Stimulated activated CD8-positive, alpha-beta memory T cell treated with anti-CD3 and anti-CD28 coated beads, Interleukin-12 subunit alpha, Interleukin-12 subunit beta, amount 100 ng/mL, for 24 hours (primary cell): Measurements from ENCODE around the gene FBXO42.

ENCODE experiments used
- DNase-seq: peaks from one replicate; pipeline ENCODE4 v3.0.0-alpha.2; 2020; ENCODE audit errors: extremely low read depth

FBXO42 gene

DNA sequence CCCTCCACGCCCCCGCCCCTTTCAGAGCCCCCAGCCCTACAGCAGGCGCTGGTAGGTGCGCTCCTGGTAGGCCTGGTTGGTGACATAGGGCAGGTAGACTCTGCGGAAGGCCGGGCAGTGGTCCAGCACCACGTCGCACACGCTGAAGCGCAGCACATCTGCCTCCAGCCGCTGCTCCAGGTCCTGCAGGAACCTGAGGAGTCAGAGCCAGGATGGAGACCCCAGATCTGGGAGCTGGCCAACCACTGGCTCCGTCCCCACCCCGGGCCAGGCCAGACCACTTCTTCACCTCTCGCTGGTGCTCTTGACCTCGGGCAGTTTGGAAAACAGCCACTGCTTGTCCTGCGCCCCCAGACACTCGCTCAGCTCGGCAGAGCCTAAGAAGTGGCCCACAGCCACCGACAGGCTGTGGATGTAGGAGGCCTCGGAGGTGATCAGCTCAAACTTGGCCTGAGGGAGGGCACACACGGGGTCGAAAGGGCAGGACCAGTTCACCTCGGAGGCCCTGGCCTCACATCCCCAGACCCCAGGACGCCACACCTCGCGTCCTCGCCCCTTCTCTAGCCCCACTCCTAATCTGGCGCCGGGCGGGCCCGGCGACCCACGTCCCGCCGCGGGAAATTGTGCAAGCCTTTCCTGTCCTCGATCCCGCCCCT, 146.3 kb downstream of the FBXO42 start:
- DNase-seq: no peak

DNA sequence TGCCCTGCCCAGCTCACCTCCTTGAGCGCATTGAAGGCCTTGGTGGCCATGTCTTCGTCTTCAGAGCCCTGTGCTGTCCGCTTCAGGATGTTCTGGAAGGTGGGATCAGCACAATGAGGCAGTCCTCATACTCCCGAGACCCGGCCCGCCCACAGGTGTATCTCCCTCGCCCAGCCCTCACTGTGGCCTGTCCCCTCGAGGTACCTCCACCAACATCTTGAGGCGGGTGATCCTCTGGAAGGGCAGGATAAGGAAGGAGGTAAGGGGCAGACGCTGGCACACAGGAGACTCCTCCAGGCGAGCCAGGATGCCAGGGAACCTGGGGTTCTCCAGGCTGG, 147.0 kb downstream of the FBXO42 start:
- DNase-seq: no peak

DNA sequence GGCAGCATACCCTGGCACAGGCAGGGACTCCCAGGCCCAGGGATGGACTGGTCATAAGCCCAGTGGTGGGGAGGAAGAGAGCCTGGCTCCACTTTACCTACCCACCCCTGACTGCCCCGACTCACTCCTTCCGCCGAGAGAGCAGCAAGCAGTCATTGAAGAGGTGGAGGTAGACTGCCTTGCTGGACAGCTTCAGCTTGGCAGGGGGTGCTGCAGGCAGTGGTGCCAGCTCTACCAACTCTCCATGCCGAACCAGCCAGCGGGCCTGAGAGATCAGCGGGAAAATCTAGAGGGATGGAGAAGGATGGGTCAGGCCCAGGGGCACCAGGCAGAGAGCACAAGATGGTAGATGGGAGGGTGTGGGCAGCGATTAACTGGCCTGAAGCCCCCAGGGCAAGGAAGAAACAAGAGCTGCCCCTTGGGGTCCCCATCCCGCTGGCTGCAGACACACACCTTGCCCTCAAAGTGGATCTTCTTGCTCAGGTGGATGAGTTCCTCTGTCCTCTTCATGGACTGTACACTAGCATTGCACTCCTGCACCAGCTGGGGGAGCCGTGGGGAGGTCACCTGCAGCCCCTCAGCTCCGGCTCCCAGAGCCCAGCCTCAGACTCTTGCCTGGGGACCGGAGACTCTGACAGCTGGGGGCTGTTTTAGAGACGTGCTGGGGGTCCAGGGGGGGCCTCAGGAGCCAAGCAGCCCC, 147.5 kb downstream of the FBXO42 start:
- DNase-seq: no peak

DNA sequence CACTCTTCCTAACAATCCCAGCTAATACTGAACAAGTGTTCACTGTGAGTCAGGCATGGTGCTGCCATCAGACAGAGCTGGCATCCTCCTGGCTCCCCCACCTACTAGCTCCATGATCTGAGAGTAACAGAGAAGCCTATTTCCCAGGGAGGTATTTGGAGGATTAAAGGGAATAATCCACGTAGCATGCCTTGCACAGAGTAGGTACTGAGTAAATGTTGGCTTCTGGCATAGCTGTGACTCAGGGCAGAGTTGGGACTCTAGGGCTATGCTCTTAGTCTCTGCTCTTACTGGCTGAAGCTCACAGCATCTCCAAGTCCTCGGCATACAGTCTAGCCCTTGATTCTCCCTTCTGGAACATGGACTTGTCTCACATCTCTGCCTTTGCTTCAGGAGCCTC, 148.1 kb downstream of the FBXO42 start:
- no peak for DNase-seq

DNA sequence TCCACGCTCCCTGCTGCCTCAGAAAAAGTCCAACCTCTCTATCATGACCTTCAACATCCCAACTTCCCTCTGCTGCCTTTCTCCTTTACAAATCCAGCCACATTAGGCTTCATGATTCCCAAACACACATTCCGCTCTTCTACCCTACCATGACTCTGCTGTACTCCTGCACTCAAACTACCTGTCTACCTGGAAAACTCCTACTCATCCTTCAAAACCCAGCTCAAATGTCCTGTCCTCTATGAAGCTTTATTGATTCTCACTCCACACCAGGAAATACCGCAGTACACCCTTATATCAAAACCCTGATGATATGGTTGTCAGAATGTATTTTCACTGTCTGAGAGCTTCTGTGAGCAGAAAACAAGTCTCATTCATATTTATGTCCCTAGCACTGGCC, 148.7 kb downstream of the FBXO42 start:
- no peak for DNase-seq

DNA sequence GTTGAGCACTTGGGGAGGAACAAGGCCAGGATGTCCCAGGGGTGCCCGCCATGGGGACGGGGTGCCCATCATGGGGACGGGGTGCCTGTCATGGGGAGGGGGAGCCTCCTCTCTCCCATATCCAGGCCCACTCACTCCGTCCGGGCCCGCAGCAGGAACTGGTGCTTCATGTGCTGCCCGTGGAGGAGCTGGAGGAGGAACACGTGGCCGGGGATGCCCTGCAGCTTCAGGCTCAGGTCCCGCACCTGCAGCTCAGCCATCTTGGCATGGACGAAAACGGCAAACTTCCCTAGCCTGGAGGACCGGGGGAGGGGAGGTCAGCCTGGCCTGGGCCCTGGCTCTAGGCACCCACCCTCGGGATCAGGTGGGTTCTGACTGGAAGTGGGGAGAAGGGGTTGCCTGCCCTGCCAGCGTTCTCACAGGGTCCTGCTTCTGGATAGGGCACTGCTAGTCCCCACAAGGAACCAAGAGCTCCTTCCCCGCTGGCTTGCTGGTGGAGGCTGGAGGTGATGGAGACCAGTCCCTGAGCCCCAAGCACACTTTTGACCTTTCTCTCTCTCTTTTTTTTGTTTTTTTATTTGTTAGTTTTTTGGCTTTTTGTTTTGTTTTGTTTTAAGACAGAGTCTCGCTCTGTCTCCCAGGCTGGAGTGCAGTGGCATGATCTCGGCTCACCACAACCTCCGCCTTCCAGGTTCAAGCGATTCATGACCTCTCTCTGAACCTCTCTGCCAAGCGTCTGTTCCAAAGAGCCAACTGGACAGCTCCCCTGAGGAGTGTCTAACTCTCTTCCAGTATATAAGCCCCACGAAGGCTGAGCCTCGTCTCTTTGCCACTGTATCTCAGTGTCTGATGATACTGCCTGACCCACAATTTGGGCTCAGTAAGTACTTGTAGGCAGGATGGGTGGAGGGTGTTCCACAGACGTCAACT, 149.7 kb downstream of the FBXO42 start:
- DNase-seq: no peak

DNA sequence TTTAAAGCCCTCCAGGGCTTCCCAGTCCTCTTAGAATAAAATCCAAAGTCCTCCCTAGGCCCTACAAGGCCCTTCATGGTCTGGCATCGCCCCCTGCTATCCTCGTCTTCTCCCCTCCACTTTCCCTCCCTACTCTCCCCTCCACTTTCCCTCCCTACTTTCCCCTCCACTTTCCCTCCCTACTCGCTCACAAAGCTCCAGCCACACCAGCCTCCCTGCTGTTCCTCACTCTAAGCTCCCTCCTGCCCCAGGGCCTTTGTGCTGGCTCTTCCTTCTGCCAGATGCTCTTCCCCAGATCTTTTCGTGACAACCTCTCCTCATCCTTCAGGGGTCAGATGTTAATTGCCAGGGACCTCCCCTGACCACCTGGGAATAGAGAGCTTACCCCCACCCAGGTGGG, 152.6 kb downstream of the FBXO42 start:
- no peak for DNase-seq

DNA sequence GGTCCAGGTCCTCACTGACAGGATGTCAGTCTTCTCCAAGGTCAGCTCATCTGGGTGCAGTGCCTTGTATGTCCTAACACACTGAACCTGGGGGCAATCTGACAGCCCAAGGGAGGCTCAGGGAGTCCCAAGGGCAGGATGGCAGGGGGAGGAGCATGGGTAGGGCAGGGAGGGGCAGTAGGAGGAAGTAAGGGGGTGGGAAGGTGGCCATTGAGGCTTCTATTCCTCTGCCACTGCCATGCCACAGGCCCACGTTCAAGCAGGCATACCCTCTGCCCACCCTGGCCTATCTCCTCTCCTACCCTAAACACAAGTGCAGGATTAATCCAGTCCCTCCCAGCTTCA, 153.2 kb downstream of the FBXO42 start:
- no peak for DNase-seq

DNA sequence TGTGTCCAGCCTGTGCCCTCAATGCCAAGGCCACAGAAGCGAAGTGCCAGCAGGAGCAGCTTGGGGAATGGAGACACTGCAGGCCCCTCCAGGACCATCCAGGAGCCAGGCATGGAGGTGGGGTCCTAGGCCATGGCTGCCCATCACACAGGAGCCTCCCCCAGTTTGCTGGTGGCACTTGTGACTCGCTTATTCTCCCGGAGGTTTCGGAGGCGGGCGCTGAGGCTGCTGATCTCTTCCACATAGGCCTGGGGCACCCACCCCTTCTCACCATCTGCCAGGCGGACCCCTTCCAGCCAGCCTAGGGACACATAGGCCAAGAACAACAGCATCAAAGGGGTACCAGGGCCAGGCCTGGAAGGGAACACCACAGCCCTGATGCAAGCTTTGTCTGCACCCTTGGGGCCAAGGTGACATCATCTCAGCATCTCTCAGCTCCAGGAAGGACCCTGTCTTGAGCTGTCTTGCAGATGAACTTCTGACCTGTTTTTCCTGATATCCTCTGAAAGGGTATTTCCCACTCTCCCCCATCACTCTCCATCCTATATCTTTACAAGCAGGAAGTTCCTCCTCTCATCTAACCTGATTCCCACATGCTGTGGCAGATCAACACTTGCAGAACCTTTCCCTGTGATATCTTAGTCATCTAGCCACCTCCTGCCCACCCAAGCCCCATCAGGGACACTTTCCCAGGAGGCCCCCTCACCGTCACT, 153.7 kb downstream of the FBXO42 start:
- no peak for DNase-seq

DNA sequence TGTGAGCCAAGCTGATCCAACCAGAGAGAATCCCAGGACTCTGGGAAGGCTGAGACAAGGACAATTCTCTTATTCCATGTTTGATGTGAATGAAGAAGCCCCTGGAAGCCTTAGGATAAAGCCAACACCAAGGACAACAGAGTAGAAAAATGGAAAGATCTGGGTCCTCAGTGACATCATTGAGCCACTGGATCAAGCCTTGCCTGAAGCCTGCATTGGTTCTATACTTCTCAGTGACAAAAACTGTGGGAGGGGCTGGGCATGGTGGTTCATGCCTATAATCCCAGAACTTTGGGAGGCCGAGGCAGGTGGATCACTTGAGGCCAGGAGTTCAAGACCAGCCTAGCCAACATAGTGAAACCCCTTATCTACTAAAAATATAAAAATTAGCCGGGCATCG, 155.4 kb downstream of the FBXO42 start:
- DNase-seq: no peak
